Ammon's horn (tissue), 1 donor: Measurements from ENCODE around the gene ISX.
"Not testable (repeated sequence)": the region's sequence is repeated elsewhere in the genome, so short reads cannot be mapped to it uniquely, and the experiment has no call there.

ENCODE experiments used
- DNase-seq: peaks from one replicate; pipeline ENCODE4 v3.0.0-alpha.2; 2016; ENCODE audit warnings: low spot score

ISX gene

DNA sequence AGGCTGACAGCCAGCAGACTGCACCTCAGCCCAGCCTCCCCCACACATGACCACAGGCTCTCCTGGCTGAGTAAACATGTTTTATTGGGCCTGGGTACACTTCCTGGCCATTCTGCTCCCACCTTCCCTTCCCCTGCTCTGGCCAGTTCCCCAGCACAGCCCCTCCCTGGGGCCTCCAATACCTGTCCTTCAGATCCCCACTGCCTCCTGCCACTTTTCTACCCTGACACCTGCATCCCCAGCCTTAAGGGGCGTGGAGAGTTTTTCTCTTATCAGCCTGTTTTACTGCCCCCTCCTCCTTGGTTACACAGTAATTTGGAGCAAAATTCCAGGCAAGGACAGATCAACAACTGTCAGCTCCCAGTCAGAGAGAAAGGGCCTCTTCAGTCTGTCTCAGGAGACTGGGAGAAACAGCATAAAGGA lies at the start of gene ISX:
Gene ISX (plus strand): TSS at position 363 of the 423 bp plus-strand sequence. CDS start 930 bp downstream, outside the sequence.
- DNase-seq: no peak

DNA sequence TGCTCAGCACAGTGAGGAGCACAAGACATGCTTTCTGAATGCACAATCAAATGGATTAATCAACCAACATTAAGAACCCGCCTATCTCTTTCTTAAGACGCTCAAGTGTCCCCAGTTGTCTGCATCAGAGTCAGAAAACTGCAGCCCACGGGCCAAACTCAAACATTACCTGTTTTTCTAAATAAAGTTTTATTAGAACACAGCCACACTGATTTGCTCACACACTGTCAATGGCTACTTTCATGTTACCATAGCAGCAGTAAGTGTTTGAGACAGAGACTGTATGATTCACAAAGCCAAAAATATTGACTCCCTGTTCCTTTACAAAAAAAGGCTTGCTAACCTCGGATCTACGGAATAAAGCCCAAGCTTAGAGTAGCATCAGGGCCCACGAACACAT lies 49.0 kb upstream of the ISX start:
- DNase-seq: no peak

DNA sequence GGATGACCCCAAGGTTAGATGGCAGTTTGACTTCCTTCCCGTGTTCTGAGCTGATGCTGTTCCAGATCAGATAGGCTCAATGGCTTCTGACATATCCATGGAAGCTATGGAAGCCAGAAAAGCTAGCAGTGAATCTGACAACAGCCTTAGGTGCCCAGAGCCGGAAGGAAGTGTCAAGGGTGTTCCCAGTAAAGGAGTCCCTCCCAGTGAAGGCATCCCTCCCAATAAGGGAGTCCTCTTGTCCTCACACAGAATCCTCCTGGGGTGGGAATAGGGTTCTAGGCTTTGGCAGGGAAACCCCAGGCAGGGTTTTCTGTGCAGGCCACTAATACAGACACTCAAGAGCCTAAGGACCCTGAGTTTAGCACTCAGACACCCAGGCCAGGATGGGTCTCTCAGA lies 47.0 kb upstream of the ISX start:
- DNase-seq: no peak

DNA sequence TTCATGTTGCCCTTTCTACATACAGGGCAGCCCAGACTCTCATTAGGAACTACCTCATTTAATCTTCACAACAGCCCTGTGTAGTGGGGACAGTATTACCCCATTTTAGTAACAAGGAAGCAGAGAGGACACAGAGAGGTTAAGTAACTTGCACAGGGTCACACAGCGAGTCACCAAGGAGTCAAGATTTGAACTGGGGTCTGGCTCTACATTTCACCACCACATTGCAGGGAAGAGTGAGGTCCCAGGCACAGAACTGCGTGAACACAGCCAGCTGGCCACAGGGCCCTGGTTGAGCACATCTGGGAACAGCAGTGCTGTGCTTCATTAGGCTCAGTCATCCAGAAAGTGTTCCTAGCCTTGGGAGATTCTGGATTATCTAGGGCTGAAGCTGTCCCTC lies 45.4 kb upstream of the ISX start:
- no peak for DNase-seq

DNA sequence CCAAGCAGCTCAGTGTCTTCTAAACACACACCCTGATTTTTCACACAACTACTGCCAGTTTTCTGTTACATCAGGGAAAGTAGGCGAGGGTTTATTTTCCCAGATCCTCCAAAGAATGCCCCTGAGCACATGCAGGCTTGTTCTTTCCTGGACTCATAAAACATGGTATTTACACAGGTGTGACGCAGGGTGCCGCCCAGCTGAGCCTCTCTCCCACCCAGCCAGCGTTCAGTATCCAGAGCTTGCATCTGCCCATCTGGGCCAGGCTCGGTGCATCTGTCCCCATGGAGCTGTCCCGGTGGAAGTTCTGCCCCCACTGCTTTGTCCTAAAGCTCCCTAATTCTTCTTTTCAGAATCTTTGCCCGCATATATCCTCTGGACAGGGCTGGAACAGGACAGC lies 44.8 kb upstream of the ISX start:
- DNase-seq: no peak

DNA sequence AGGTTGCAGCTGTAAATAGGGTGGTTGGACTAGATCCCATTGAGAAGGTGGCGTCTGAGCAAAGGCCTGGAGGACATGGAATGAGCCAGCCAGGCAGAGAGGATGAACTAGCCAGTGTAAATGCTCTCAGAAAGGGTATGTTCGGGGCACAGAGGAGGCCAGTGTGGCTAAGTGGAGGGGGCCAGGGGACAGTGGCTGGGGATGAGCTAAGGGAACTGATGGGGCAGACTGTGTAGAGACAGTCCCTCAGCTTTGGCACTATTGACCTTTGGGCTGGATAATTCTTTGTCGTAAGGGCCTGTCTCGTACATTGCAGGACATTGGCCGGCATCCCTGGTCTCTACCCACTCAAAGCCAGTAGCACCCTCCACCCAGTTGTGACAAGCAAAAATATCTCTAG lies 43.7 kb upstream of the ISX start:
- DNase-seq: no peak

DNA sequence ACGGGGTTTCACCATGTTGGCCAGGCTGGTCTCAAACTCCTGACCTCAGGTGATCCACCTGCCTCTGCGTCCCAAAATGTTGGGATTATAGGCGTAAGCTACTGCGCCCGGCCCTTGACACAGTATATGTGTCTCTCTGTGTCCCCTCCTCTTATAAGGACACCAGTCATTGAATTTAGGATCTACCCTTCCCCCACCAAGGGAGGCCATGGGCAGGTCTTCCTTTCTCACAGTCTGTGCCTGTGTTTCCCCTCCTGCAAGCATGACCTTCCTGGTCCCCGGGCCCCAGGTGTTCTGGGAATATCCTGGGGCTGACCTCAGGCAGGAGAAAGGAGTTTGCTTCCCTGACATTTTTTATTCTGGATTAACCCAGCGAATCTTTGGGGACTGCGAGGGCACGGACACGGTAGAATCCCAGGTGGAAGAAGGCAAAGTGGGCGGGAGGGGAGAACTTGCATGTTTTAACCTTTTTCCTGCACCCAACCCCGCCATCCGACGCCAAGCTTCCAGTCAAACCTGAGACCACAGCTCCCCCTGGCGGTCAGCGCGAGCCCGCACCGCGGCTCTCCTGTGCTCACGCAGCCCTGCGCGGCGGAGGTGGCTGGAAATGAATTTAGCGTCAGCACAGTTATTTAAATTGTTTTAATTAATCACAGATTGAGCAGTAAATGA lies 42.1 kb upstream of the ISX start:
- peak; percentile 68 for DNase-seq

DNA sequence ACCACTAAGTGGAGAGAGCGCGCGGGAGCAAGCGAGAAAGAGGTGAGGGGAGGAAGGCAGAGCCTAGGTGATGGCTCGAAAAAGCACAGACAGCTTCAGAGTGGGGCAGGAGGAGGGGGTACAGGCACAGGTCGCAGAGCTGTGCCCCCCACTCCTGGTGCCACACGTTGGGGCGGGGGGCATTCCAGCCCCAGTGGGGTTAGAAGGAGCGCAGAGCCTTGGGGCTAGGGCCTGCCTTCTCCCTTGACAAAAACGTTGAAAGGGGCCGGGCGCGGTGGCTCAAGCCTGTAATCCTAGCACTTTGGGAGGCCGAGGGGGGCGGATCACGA lies 41.6 kb upstream of the ISX start:
- DNase-seq: no peak

DNA sequence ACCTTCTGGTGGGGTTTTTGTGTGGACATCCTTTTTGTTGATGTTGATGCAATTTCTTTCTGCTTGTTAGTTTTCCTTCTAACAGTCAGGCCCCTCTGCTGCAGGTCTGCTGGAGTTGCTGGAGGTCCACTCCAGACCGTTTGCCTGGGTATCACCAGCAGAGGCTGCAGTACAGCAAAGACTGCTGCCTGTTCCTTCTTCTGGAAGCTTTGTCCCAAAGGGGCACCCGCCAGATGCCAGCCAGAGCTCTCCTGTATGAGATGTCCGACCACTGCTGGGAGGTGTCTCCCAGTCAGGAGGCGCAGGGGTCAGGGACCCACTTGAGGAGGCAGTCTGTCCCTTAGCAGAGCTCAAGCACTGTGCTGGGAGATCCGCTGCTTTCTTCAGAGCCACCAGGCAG lies 35.8 kb upstream of the ISX start:
- DNase-seq: not testable (repeated sequence)

DNA sequence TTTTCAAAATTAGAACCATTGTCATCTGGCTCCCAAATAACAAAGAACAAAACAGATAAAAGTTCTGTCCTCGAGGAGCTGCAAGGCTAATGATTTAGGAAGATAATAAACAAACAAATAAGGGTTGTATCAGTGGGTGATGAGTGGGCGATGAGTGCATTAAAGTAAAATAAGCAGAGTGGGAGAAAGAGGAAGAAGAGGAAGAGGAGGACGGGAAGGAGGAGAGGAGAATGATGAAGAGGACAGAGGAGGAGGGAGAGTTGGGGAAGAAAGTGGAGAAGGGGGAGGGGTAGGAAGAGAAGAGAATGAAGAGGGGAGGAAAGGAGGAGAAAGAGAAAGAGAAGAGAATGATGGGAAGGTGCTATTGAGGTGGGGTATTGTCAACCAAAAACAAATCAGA lies 33.4 kb upstream of the ISX start:
- DNase-seq: no peak

DNA sequence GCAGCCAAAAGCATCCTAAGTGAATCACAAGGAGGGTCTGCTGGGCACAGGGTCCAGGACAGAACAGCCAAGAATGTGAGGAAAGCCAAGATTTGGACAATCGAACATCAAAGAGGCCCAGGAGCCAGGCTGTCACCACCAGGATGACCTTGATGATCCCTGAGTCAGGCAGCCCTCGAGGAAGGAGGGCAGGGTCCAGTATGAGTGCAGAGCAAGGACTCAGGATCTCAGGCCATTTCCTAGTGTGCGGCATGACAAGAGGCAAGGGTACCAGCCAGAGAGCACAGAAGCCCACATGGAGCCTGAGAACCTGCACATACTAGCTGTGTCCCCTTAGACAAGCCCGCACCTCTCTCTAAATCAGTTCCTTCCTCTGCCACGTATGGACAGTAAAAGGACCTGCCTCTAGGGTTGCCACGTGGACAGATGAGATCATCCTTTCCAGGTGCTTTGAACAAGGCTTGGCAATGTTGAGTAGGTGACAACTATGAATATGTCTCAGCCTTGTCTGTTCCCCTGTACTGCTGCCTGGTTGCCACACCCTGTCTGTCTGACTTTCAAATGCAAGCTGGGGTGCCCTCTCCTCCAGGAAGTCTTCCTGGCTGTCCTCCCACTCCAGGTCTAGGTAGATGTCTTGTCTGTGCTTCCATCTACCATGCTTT lies 32.2 kb upstream of the ISX start:
- DNase-seq: no peak

DNA sequence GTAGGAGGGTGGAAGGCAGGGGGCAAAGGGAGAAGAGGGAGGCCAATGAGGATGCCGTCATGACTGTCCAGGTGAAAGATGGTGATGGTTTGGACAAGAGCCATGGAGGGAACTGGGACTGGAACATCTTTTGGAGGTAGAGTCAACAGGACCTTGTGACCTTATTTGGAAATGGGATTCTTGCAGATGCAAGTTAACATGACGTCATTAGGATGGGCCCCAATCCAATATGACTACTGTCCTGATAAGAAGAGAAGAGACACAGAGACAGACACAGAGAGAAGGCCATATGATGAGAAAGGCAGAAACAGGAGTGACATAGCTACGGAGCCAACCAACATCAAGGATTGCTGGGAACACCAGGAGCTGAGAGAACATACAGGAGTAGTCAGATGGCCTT lies 31.0 kb upstream of the ISX start:
- DNase-seq: no peak

DNA sequence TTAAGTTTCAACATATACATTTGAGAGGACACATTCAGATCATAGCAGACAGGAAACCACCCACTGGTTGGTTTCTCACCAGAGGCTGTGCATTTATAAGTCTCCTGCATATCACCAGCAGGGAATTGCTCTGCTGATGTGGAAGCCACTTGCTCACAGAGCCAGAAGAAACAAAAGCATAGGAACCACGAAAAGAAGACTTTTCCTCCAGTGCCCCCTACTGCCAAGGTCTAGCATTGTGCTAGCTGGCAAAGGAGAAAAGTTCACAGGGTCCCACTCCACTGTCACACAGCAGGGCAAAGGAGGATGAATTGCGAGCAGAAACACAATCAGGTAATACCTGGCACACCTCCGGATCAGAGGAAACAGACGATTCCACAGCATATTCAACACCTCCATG lies 28.9 kb upstream of the ISX start:
- DNase-seq: peak; percentile 24

DNA sequence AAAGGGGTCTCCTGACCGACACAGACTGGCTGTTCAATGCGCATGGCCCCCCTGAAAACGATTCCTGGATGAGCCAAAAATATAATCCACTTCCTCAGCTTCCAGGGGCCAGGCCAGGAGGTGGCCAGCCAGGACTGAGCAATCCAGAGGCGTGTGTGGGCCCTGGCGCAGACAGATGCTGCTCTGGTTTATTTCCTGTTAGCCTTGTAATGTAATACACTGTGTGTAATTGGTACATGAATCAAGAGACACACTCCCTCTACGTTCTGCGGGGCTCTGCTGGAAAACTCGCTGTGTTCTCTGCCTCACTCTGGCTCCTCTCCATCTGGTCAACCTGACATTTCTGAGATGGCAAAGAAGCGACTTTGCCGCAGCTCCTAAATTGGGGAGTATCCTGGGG lies 26.3 kb upstream of the ISX start:
- no peak for DNase-seq

DNA sequence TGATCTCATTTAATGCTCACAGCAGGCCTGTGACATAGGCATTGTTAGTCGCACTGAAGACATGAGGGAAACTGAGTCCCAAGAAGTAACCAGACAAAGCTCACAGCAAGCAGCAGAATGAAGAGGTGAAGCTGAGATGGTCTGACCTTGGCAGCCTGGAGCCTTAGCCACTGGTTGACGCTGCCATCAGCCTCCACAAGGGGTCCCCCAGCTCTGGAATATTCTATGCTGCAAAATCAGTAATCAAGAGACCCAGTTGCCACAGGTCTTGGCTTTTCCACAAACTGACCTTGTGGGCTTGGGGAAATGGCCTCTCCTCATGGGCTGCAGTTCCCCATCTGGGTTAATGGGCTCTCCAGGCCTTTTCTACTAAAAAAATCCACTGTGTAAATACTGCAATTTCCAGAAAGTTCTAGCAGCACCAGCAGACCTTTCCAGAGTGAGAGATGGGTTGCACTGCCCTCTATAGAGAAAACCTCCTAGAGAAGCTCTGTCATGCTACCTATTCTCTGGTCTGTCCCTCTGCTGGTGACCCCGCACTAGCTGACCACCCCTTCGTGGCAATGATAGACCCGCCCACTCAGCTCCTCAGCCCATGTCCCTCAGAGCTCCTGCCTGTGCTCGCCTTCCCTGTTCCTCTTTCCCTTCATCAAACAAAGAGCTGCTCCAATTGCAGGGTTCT lies 22.6 kb upstream of the ISX start:
- DNase-seq: no peak

DNA sequence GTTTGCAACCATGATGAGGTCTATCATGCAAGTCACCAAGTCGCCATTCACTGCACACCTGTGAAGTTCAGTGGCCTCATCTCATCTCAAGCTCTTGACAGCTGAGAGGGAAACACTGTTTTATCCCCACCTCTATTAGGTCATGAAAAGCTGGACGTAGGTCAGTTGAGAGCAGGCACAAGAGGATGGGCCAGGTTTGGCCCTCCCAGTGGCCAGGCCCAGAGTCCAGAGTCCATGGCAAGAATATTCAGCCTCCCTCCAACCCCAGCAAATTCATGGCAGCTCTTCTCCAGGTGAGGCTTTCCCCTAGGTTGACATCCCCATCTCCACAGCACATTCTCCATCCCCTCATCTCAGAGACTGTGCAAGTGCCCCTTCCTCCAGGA lies 22.0 kb upstream of the ISX start:
- no peak for DNase-seq

DNA sequence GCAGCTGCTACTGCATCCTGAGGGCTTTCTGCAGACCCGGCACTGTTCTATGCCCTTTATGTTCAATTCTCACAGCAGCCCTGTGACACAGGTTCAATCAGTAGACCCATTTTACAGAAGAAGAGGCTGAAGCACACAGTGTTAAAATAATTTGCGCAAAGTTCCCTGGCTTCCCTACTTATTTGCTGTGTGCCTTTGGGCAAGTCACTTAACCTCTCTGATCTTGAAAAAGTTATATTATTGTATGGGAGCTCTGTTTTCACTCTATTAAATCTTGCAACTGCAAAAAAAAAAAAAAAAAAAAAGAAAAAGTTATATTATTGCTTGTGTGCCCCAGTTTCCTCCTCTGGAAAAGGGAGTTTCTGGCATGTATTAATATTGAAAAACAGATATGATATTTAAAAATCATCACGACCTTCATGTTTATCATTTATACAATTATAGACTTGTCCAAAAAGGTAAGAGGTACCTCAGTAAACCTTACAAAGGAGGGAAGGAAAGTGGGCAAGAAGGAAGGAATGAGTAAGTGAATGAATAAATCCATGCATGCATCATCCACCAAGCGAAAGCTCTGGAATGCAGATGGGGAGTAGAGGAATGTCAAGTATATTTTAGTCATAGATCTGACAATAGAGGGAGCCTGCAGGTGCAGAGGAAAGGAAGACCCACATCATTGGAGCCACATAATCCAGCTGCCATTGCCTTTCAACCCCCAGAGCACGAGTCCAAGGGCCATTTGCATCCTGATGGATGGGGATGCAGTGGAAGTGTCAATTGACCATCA lies 21.2 kb upstream of the ISX start:
- no peak for DNase-seq

DNA sequence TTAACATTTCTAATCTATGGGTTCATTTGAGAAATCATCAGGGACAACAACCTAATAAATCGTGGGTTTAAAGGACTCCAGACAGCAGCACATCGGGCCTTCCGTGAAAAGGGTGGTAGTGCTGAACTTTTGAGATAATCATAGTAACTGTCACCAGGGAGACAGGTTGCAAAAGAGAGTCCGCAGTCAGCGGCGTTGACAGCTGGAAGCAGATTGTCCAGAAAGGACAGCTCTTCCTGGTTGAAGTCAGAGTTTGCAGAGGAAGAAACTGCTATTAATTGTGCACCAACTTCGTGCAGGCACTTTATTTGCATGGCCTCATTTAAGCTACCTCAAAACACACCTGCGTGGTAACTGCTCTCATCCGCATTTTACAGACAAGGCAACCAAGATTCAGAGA lies 20.5 kb upstream of the ISX start:
- no peak for DNase-seq

DNA sequence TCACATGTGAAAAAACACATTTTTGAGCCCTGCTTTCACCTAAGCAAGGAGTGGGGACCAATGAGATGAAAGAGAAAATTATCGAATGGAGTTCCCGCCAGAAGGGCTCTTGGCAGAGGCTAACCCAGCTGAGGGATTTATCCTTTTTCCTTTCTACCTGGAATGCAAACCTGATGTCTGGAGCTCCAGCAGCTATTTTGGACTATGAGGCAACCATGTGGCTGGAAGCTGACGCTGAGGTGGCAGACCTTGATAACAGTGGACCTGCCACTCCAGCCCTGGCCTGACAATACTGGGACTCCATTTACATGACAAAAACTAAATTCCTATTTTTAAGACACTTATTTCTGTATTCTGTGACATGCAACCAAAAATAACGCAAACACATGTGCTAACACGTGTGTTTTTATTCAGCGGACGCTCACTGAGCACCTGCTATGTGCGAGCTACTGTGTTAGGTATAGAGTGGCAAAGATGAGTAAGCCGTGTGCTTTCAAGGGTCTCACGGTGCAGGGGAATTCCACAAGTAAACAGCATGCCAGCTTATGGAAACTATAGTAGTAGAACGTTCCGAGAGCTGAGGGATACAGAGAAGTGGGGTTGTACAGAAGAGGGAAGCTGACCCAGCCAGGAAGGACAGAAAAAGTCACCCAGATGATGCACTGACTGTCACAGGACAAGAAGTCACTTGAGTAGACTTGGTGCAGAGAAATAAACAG lies 19.1 kb upstream of the ISX start:
- DNase-seq: no peak

DNA sequence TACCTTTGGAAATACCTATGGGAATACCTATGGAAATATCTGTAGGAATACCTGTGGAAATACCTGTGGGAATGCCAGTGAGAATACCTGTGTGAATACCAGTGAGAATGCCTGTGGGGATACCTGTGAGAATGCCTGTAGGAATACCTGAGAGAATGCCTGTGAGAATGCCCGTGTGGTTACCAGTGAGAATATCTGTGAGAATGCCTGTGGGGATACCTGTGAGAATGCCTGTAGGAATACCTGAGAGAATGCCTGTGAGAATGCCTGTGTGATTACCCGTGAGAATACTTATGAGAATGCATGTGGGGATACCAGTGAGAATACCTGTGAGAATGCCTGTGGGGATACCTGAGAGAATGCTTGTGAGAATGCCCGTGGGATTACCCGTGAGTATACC lies 15.9 kb upstream of the ISX start:
- DNase-seq: not testable (repeated sequence)

DNA sequence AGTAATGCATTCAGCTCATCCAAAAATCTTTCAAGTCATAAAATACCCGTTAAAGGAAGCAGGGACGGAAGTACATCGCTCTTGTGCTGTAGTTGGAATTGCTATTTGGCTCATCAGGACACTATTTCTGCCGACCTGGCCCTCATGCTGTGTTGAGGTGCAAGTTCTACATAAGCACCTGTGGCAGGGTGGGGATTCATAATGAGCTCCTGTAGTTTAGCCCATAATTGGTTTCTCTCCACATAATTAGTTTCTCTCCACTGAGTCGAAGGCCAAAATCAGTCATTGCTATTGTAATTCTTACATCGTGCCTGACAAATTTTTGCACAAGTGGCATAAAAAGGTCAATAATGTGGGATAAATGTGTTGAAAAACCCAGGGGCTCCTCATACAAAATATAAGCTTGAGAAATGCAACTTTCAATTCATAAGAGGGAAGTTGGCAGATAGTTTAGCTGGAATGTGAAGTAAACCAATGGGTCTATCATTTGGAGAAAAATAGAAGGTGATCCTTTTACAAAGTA lies 14.9 kb upstream of the ISX start:
- no peak for DNase-seq

DNA sequence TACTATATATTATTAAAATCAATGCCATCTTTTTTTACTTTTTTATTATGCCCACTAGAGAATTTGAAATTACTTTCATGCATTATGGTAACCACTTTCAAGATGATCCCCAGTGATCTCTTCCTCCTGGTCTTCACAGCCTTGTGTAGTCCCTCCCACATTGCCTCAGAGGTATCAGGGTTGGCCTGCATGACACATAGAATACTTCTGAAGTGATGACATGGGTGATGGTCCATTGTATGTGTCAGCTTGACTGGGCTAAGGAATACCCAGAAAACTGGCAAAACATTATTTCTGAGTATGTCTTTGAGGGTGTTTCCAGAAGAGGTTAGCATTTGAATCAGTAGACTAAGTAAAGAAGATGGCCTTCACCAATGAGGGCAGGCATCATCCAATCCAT lies 14.2 kb upstream of the ISX start:
- DNase-seq: no peak
